CD4-positive, alpha-beta T cell treated with Interleukin-21 for 1 hour (primary cell): ENCODE data around the gene BCS1L.

Source experiments
- DNase-seq: peaks from one replicate; pipeline ENCODE4 v3.0.0-alpha.2; 2020

BCS1L gene

GRCh38 chr2:218662827-218663226 is 3.3 kb downstream of the BCS1L start:
- no peak for DNase-seq

GRCh38 chr2:218663901-218664300 is 4.4 kb downstream of the BCS1L start:
- DNase-seq = no peak

- no peak for DNase-seq
Measured at GRCh38 chr2:218664653-218665052, 5.2 kb downstream of the BCS1L start.

- DNase-seq = no peak
Measured at GRCh38 chr2:218671097-218671653, 11.7 kb downstream of the BCS1L start.

GRCh38 chr2:218671654-218672566 is 12.4 kb downstream of the BCS1L start, which contains the start of the genes RNF25 and STK36:
RNF25 (minus strand) TSS chr2:218672002; CDS start chr2:218671970, 32 bp downstream.
STK36 (plus strand) TSS chr2:218672086; CDS start chr2:218672830, 744 bp downstream.
- DNase-seq = peak; percentile 85

GRCh38 chr2:218679119-218679518 is 19.6 kb downstream of the BCS1L start:
- no peak for DNase-seq

GRCh38 chr2:218680061-218680460 is 20.6 kb downstream of the BCS1L start:
- no peak for DNase-seq

- peak; percentile 53 for DNase-seq
Measured at GRCh38 chr2:218687400-218688060, 28.0 kb downstream of the BCS1L start.

- no peak for DNase-seq
Measured at GRCh38 chr2:218691234-218691633, 31.8 kb downstream of the BCS1L start.

GRCh38 chr2:218694405-218695145 is 35.1 kb downstream of the BCS1L start:
- no peak for DNase-seq

- DNase-seq = no peak
Measured at GRCh38 chr2:218698885-218699284, 39.4 kb downstream of the BCS1L start.

- DNase-seq = no peak
Measured at GRCh38 chr2:218701806-218702205, 42.3 kb downstream of the BCS1L start.

GRCh38 chr2:218703341-218703740 is 43.9 kb downstream of the BCS1L start:
- DNase-seq = no peak

- DNase-seq = no peak
Measured at GRCh38 chr2:218708086-218708485, 48.6 kb downstream of the BCS1L start.

GRCh38 chr2:218709908-218710307 is 50.4 kb downstream of the BCS1L start:
- DNase-seq = no peak

- DNase-seq = no peak
Measured at GRCh38 chr2:218710334-218710686, 50.8 kb downstream of the BCS1L start.

GRCh38 chr2:218710687-218711549 is 51.4 kb downstream of the BCS1L start, which contains the start of gene TTLL4:
TTLL4 (plus strand) TSS chr2:218710835; CDS start chr2:218737677, 26,842 bp downstream.
- DNase-seq = peak; percentile 99

- DNase-seq = no peak
Measured at GRCh38 chr2:218711550-218711929, 52.1 kb downstream of the BCS1L start.
